HG03378 (cell line): Measurements from ENCODE around the gene STING1.
"Not testable (repeated sequence)": the region's sequence is repeated elsewhere in the genome, so short reads cannot be mapped to it uniquely, and the experiment has no call there.

ENCODE experiments used
- ATAC-seq: cut with Tn5 transposase; IDR thresholded peaks from one replicate; pipeline ENCODE4 v1.9.1; 2021; ENCODE audit warnings: mild to moderate bottlenecking, moderate library complexity; ENCODE audit not compliant: unreplicated experiment

Gene STING1

DNA sequence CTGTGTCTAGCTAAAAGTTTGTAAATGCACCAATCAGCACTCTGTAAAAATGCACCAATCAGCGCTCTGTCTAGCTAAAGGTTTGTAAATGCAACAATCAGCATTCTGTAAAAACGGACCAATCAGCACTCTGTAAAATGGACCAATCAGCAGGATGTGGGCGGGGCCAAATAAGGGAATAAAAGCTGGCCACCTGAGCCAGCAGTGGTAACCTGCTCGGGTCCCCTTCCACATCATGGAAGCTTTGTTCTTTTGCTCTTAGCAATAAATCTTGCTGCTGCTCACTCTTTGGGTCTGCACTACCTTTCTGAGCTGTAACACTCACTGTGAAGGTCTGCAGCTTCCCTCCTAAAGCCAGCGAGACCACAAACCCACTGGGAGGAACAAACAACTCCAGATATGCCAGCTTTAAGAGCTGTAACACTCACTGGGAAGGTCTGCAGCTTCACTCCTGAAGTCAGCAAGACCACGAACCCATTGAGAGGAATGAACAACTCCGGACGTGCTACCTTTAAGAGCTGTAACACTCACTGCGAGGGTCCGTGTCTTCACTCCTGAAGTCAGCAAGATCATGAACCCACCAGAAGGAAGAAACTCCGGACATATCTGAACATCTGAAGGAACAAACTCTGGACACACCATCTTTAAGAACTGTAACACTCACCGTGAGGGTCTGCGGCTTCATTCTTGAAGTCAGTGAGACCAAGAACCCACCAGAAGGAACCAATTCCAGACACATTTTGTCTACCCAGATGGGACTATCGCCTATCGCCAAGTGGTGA is 20.7 kb upstream of the STING1 start:
- not testable (repeated sequence) for ATAC-seq

DNA sequence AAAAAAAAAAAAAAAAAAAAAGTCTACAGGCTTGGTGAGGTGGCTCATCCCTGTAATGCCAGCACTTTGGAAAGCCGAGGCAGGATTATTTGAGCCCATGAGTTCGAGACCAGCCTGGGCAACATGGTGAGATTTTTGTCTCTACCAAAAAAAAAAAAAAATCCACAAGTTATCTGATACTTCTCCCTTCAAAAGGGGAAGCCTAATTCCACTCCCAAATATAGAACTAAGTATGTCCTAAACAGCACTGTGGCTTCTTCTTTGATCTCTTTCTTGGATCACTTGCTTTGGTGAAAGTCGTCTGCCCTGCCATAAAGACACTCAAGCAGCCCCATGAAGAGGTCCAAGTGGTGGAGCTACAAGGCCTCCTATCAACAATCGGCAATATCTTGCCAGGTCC is 18.8 kb upstream of the STING1 start:
- ATAC-seq: no peak

DNA sequence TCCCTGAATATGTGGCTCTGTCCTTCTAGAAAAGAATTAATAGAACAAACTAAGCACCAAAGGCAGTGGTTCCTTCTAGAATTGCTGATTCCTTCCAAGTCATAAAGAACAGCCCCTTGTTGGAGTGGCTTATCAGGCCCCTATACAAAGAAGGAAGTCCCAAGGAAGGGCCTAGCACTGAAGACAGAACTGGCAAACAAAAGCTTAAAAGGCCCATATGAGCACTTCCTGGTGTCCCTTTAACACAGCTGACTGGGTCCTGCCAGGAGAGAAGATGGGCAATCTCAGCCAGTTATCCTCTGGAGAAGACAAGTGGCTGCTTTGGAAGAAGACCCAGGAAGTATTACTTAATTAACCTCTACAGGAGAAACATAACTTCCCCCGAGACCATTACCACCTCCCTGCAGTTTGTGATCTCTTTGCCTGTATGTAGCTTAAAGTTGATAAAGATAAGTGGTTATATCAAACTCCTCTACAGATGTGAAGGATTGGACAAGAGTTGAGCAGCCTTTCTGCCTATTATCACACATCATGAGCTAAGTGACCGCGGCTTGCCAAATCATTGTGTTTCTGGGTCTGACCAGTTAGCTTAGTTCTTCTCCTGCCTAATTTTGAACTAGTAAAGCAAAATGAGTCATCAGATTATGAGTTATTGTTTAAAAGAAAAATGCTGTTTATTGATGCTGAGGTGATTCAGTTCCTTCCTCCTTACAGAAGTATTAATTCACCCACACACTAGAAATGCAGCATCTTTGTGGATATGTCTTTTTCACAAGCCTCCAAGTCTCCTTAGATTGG is 13.3 kb upstream of the STING1 start:
- no peak for ATAC-seq

DNA sequence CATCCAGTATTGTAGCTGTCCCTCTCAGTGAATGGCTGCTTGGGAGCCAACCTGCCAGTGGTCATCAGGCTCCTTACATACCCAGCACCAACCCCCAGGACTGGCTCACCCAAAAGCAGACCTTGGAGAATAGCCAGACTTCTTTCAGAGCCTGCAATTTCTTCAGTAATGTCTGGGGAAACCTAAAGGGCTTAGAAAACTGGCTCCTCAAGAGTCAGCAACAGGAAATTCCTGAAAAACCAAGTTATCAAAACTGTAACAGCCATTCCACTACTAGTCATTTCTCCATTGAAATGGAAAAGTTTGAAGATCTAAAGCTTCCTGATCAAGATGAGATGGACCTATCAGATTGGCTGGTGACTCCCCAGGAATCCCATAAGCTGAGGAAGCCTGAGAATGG is 12.3 kb upstream of the STING1 start:
- ATAC-seq: no peak

DNA sequence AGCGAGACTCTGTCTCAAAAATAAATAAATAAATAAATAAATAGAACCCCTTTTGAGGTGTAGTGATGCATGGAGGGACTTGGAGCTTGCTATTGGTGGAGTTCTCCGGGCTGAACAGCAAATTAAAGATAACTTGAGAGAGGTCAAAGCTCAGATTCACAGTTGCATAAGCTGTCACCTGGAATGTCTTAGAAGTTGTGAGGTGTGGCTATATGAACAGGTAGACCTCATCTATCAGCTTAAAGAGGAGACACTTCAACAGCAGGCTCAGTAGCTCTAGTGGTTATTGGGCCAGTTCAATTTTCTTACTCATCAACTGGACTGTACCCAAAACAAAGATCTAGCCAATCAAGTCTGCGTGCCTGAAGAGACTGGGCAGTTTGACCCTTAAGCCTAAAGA is 11.7 kb upstream of the STING1 start:
- ATAC-seq: no peak

DNA sequence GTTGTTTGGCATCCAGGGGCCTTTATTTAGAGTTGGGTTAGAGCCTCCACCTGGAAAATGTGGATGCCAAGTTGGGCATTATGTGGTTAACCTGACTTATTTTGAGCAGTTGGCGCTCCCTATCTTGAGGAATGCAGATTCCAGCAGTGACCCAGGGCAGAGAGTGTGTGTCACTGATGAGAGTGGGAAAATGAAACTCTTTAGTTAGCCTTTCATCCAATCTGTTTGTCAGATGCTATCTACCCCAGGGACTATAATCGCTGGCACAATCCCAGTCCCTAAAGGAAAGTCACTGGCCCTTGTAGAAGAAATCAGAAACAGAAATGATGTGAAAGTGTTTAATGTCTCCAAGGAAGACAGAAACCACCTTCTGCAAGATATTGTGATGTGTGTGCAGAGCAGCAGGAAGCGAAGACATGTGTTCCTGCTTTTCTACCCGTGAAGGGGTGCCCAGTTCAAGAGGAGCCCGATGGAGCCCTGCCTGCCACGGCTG is 10.2 kb upstream of the STING1 start:
- ATAC-seq: no peak

DNA sequence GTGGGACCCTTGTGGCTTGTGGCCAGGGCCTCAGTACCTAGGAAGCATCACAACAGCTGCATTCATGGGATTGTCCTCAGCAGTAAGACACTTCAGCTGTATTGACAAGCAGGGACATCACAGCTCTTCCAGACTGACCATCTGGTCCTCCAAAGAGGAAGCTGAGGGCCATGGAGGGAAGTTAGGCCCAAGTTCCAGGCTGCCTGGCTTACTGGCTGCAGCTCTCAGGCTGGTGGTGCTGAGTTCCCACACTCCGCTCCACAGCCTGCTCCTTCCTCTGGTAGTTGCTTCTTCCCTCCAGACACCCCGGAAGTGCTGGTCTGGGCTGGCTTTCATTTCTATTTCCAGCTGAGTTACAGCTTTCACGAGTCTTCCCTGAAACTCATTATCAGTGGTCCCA is 5.7 kb upstream of the STING1 start:
- no peak for ATAC-seq

DNA sequence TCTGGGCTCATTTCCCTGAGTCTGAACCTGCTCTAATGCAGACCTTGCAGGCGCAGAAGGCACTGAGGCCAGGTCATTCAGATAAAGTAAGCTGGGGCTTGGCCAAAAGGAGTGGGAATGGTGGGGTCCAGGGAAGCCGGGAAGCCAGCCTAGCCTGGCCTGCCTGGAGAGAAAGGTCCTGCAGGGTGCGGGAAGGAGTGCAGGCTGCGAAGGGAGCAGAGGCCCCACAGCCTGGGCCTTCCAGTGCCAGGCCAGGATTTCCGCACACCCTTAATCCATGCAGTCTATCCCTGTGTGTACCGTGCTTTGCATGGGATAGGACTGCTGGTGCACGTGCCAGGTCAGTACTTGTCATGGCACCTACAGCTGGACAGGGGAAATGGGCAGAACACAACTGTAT is 3.6 kb upstream of the STING1 start:
- no peak for ATAC-seq

DNA sequence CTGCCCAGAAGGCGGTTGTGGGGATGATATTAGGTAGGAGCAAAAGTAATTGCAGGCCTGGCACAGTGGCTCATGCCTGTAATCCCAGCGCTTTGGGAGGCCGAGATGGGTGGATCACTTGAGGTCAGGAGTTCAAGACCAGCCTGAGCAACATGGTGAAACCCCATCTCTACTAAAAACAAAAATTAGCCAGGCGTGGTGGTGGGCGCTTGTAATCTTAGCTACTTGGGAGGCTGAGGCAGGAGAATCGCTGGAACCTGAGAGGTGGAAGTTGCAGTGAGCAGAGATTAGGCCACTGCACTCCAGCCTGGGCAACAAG is 291 bp upstream of the STING1 start:
- ATAC-seq: not testable (repeated sequence)

DNA sequence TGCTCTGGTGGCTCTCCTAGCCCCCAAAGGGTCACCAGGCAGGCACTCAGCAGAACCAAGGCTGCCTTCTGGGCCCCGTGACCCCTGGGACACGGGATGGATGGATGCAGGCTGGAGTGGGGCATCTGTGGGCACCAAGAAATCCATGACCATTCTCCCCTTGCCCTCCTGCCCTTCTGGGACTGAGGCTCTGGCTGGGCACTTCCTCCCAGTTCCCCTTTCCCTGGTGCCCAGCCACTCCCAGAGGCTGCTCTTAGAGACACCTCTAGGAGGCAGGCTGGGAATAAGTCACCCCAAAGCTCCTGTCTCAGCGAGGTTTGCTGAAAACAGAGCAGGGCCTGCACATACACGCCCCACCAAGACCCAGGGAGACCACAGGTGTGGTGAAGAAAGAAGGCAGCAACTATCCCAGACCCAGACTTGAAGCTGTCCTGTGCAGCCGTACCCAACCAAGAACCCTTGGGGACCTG is 943 bp downstream of the STING1 start:
- peak; percentile 24 for ATAC-seq

DNA sequence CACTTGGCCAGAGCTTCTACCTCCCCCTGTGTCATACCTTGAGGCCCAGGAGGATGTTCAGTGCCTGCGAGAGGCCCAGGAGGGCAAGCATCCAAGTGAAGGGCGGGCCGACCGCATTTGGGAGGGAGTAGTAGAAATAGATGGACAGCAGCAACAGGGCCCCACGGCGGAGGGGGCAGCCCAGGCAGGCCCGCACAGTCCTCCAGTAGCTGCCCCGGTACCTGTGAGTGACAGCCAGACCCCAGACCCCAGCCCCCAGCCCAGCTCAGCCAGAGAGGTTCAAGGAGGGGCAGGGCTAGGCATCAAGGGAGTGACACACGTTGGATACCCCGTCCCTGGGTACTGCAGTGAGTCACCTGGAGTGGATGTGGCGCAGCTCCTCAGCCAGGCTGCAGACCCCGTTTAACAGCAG is 1.4 kb downstream of the STING1 start:
- no peak for ATAC-seq

DNA sequence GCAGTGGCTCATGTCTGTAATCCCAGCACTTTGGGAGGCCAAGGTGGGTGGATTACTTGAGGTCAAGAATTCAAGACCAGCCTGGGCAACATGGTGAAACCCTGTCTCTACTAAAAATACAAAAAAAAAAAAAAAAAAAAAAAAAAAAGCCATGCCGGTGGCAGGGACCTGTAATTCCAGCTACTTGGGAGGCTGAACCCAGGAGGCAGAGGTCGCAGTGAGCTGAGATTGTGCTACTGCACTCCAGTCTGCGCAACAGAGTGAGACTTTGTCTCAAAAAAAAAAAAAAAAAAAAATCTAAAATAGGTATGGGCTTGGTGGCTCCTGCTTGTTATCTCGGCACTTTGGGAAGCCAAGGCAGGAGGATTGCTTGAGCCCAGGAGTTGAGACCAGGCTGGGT is 2.8 kb downstream of the STING1 start:
- ATAC-seq: not testable (repeated sequence)

DNA sequence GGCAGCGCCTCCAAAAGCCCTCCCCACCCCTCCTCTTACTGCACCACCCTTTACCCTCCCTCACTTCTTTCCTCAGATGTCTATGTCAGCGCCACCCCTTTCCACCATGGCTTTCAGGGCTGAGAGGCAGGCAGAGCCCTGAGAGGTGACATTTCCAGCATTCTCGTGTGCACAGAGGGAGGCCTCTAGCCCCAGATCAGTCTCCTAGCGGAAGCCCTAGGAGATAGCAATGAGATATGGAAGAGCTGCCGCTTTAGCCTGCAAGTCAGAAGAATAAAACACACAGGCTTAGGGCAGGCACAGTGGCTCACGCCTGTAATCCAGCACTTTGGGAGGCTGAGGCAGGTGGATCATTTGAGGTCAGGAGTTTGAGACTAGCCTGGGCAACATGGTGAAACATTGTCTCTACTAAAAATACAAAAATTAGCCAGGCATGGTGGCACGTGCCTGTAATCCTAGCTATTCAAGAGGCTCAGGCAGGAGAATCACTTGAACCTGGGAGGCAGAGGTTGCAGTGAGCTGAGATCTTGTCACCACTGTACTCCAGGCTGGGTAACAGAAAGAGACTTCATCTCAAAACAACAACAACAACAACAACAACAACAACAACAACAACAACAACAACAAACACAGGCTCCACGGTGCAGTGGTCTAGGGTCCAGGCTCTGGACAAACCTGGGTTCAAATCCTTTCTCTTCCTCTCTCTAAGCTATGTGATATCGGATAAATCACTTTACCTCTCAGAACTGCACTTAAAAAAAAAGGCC is 3.7 kb downstream of the STING1 start:
- not testable (repeated sequence) for ATAC-seq

DNA sequence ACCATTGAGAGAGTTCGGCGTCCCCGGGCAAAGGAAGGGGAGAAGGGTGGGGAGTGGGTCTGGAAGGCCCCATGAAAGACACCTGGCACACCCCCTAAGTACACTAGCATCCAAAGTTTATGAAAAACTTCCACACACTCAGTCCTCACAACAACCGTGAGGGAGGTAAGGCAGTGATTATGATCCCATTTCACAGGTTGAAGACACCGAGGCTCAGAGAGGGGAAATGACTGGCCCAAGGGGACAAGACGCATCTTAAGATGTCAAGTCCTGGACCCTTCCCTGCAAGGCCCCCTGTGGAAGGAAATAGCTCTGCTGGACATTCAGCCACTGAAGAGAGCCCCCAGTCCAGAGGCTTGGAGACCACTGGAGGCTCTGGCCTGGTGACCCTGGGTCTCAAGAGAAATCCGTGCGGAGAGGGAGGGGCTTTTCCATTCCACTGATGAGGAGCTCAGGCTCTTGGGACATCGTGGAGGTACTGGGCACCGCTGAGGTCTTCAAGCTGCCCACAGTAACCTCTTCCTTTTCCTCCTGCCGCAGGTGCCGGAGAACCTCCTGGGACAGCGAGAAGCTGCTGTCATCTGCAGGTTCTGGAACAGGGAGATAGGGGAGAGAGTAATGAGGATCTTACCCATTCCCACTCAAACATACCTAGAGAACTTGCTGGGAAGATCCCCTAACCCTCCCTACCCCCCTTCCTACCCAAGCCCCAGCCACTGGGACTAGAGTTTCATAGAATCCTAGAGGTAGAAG is 6.5 kb downstream of the STING1 start:
- no peak for ATAC-seq

DNA sequence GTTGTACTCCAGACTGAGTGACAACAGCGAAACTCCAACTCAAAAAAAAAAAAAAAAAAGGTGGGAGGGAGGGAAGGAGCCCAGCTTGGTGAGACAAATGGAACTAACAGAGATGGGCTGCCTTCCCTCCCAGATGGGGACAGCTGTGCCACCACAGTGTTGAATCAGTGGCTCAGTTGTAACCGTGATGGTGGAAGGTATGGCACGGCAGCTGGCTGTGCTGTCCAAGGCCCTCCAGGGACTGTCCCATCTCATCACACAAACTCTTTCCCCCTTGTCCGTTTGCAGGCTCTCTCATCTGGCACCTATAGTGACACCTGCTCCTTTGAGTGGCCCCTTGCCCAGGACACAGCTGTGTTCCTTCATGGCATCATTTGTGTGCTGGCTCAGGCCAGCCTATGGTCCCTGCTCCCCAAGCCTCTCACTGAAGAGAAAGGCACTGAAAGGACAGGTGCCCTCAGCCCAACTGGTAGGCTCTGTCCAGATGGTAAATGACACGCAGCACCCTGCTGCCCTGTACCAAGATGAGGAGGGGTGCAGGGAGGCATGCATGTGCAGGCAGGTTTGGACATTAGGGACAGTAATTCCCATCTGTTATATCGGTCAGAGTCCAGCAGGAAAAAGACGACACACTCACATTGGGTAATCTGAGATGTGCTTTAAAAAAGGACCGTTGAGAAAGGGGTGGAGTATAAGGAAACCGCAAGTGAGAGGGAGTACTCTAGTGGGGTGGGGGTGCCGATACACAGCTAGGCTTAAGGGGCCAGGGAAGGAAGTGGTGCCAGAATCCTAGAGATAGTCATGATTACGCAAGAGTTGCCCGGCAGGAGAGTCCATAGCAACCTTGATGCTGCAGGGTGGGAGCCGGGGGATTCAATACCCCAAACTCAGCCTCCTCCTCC is 7.4 kb downstream of the STING1 start:
- no peak for ATAC-seq

DNA sequence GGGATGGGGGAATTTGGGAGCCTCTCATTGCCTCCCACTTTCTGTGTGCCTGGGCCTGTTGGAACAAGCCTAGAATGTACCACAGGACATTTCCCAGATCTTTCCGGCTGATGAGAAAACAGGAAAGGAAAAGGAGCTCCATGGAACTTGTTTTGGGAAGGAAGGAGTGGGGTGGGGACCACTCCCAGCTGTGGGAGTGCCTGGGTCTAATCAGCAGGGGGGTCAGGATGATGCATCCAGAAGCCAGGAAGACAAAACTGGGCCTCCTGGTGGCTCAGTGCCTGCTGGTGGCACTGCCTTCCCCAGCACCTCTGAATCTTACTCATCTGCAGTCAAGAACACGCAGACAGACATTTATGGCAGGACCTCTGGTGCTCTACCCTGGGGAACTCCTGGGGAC is 9.0 kb downstream of the STING1 start:
- ATAC-seq: no peak

DNA sequence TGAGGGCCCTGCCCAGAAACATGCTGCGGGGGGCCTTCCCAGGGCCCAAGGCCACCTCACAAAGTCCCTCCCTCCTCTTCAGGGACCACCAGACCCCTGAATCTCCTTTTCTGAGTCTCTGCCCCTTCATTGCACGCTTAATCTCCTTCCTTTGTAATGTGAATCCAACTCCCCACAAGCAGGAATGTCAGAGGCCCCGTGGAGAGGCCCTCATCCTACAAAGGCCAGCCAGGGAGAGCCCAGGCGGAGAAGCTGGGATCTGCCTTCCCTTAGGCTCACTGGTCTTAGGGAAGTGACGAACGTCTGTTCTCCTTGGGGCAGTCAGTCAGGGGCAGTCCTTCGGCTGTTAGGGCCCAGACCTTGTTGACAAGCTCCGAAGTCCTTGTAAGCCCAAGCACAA is 9.5 kb downstream of the STING1 start:
- ATAC-seq: no peak

DNA sequence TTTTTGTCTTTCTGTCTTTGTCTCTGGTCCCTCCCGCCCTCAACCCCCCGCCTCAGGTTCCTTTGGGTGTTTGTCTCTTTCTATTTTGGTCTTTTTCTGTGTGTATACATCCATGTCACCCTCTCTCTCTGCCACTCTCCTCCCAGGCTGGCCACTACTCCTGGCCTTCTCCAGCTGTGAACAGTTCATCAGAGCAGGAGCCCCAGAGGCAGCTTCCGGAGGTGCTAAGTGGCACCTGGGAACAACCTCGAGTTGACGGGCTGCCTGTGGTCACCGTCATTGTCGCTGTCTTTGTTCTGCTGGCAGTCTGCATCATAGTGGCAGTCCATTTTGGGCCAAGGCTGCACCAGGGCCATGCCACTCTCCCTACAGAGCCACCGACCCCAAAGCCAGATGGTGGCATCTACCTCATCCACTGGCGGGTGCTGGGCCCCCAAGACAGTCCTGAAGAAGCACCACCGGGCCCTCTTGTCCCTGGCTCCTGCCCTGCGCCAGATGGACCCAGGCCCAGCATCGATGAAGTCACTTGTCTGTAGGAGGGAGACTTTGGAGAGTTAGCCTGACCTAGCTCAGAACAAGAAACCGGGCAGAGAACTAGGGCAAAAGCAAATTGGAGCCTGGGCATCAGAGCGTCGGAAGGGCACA is 10.1 kb downstream of the STING1 start:
- ATAC-seq: no peak

DNA sequence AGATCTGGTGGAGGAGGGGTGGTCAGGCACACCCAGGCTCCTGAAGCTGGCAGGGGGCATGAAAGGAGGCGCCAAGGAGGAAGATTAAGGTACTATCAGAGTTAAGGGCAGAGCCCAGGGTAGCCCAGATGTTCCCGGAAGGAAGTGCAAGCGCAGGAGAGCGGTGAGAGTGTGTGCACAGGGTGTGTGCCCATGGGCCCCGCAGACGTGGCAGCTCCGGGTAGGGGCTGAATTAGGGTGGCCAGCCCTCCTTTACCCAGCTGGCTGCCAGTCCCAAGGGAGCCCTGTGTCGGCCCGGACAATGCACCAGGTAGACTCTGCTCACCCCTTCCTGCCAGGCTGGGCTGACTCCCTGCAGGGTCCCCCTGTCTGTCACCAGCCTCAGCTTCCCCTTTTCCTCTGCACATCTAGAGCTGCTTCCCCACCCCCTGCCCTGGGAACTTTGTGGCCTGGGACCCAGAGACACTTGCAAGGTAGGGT is 11.7 kb downstream of the STING1 start, which contains the start of gene SMIM33:
TSS of gene SMIM33 (plus strand) at position 184 of the 480 bp plus-strand sequence. CDS start at position 302, 118 bp downstream.
- ATAC-seq: no peak
